Right lung (tissue), 5 donors: Measurements from ENCODE around the gene ZNF764. TPM values are rescaled to one million over a fixed set of nuclear protein-coding genes. Genes with fewer than 3 reads are reported as not detected.
"Not testable (repeated sequence)": the region's sequence is repeated elsewhere in the genome, so short reads cannot be mapped to it uniquely, and the experiment has no call there.

Source experiments
- DNase-seq, 2 donors: peaks; one replicate each; pipeline ENCODE4 v3.0.0-alpha.2; 2013
- polyA plus RNA-seq, 5 donors: library from polyadenylated mRNA; unstranded; fragments of 120-200 nt; gene quantifications; one replicate each; pipeline versions ENCODE4 v1.2.1 to v1.2.3, GENCODE V29; 2013; ENCODE audit warnings: inconsistent platforms in 1 of 5, low replicate concordance in 1 of 5; ENCODE audit not compliant: insufficient read length in 5 of 5, insufficient read depth in 1 of 5

ZNF764 gene
- polyA plus RNA-seq, 5 donors, result 9.8 to 15.3 (median 13.0) TPM

DNA sequence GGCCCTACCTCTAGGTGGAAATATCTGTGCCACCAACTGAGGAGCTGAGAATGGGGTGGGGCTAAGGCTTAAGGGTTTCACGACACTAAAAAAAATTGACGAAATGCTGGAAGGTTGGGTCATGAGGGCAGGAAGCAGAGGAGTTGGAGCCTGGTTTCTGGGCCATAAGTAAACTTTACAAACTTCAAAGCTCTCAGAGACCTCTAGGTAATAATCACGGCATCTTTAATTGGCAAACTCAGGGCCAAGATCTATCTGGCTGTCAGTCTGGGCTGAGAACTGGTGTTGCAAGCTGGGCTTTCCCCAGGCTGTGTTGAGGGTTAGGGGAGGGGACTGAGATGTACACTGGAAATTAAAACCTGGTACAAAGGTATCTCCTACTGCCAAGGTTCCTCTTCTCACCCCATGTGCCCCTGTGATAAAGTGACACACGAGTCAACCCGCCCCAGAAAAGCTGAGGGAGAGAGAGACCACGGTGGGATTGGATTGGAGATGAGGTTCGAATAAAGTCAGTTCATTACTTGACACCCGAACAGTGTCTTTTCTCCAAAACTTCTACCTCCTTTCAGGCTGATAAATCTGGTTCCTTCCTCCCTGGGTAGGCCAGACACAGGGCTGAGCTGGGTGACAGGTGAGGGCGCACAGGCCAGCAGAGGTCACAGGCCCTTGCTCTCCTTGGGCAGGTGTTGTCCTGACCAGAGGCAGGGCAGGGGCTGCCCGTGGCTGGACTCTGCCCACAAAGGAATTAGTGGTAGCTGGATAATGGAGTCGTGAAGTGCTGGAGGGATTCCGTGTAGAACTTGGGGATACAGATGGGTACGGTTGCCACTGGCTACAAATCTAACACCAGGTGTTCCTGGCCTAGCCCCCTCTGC lies 27.8 kb downstream of the ZNF764 start:
- no peak for DNase-seq

DNA sequence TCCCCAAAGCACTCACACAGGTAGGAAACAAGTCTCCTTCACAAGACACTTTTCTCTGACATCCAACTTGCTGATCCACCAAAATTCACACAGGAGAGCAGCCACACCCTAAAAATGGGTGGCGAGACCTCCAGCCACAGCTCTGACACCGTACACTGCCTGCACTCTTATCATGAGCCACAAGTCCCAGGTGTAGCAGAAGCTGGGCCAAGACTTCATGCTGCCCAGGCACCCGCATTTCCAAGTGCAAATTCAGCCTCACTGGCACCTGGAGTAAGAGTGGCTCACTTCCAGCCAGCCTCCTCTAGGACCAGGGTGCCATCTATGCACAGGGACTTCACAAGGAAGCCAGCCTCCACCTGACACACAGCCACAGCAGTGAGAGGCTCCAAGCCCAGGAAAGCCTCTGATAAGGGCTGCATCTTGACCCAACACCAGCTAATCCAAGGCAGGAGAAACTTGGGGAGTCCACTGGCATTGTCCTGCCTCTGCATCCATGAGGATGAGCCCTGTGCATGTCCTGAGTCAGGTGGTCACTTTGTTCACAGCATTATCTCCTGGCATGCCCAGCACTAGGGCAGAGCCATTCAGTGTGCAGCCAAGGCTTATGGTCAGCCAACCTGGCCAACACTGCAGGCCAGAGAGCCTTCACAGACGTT lies 29.2 kb downstream of the ZNF764 start:
- DNase-seq, result no peak

GRCh38 chr16:30527635-30528178 lies 30.5 kb downstream of the ZNF764 start:
- DNase-seq, result no peak

GRCh38 chr16:30526823-30527634 lies 31.1 kb downstream of the ZNF764 start:
- DNase-seq, result peak; percentile 98

DNA sequence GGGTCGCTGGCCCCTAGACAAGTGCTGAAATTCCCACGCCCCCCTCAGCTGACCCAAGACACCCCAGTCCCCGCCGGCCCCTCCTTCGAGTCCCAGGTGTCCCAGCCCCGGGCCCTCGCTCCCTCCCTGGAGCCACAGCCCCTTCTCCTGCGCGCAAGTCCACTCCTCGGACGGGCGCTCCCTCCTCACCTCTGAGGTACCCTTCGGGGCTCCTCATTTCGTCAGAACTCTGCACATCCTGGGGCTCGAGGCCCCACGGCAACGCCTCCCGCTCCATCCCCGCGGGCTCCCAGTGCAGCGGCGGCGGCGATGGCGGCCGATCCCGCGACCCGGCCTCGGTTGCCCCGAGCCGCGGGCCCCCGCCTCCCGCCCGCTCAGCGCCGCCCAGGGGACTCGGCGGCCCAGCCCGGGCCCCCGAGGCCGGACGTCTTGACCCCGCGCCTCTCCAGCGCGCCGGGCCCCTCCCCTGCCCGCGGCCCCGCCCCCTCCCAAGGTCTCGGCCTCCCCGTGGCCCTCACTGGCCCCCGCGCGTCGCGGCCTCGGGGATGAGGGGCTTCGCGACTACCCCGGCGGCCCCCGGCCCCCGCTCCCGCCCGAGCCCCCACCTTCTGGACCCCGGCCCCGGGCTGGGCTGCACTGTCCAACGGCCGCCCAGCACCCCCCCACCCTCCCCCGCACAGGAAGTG lies 31.9 kb downstream of the ZNF764 start, which contains the start of gene ZNF768:
Gene ZNF768, minus strand, starts transcription at position 430 of the 686 bp plus-strand sequence. Its CDS starts 153 bp downstream, at position 277.
- peak in 1 of 2 donors; percentile 26 for DNase-seq

- DNase-seq, result no peak
Measured at GRCh38 chr16:30525844-30526136, 32.4 kb downstream of the ZNF764 start.

DNA sequence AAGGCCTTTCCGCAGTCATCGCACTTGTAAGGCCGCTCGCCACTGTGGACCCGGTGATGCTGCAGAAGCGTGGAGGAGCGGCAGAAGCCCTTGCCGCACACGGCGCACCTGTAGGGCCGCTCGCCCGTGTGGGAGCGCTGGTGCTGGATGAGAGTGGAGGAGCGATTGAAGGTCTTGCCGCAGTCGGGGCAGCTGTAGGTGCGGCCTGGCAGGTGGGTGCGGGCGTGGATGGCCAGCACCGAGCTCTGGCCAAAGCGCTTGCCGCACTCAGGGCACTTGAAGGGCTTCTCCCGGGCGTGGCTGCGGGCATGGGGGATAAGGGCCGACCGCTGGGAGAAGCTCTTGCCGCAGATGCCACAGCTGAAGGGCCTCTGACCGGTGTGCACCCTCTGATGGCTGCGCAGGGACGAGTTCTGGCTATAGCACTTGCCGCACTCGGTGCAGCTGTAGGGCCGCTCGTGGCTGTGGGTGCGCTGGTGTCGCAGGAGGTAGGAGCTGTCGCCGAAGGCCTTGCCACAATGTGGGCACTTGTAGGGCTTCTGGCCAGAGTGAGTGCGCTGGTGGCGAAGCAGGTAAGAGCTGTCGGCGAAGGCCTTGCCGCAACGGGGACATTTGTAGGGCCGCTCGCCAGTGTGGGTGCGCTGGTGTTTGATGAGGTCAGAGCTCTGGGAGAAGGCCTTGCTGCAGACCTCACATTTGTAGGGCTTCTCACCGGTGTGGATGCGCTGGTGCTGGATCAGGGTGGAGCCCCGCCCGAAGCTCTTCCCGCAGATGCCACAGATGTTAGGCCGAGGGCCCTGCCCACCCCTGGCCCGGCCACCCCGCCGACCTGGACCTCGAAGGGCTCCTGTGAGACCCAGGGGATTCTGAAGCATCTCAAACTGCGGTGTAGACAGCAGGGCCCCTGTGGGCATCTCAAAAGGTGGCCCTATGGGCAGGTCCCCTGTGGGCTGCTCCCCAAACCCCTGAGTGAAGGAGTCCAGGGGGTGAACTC lies 33.3 kb downstream of the ZNF764 start:
- DNase-seq, result no peak

- no peak for DNase-seq
Measured at GRCh38 chr16:30523768-30524574, 34.2 kb downstream of the ZNF764 start.

DNA sequence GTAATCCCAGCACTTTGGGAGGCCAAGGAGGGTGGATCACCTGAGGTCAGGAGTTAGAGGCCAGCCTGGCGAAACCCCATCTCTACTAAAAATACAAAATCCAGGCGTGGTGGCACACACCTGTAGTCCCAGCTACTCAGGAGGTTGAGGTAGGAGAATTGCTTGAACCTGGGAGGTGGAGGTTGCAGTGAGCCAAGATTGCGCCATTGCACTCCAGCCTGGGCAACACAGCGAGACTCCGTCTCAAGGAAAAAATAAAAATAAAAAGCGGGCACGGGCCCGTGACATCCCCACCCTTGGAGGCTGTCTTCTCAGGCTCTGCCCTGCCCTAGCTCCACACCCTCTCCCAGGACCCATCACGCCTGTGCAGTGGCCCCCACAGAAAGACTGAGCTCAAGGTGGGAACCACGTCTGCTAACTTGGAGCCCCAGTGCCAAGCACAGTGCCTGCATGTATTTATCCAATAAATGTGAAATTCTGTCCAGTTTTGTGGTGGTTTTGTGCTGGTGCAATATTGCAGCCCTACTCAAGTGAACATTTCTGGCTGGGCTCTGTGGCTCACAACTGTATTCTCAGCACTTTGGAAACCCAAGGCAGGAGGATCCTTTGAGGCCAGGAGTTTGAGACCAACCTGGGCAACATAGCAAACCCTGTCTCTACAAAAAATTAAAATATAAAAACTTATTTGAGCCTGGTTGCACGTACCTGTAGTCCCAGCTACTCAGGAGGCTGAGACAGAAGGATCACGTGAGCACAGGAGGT lies 35.3 kb downstream of the ZNF764 start:
- DNase-seq, result not testable (repeated sequence)

- DNase-seq, result no peak
Measured at GRCh38 chr16:30521873-30522641, 36.1 kb downstream of the ZNF764 start.

GRCh38 chr16:30521476-30521872 lies 36.7 kb downstream of the ZNF764 start:
- no peak for DNase-seq

DNA sequence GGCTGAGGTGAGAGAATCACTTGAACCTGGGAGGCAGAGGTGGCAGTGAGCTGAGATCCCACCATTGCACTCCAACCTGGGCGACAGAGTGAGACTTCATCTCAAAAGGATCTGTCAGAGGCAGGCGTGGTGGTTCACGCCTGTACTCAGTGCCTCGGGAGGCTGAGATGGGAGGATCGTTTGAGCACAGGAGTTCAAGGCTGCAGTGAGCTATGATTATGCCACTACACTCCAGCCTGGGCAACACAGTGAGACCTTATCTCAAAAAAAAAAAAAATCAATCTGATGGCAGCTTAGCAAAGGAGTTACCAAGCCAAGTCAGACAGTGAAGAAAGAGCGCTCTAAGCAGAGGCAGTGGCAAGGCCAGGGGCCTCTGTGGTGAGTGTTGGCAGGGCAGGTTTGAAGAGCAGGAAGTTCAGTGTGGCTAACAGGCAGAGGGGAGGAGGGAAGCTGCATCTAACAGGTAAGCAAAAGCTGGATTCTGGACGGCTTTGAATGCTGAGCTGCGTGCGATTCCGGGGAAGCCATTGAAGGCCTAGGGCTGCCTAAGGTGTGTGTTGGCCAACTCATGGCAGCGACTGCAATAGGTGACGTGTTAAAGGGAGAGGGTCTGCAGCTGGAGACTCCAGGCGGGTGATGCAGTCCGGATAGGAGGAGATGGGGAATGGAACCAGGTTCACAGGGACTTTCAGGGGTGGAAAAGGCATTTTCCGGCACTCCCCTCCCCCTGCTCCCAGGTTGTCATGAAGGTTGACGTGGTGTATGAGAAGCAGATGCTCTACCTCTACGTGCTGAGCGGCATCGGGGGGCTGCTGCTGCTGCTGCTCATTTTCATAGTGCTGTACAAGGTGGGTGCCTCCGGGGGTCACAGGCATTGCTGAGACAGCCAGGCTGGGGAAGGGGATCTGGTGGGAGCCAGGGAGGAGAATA lies 38.8 kb downstream of the ZNF764 start:
- DNase-seq, result no peak

DNA sequence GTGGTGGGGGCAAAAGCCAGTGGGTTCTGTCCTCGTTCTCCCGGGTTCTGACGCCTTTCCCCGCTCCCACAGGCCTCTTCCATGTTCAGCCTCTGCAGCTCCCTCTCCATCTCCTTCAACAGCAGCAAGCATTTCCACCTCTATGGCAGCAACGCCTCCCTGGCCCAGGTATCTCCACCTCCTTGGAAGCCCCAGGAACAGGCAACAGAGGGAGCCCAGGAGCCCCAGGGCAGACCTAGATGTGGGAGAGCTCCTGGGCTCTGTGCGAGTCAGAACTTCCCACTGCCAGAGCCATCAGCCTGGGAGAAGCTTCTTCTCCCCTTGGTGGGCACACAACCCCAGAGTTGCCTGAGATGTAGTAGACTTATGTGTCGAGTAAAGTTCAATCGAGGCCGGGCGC lies 39.6 kb downstream of the ZNF764 start:
- no peak for DNase-seq

- no peak for DNase-seq
Measured at GRCh38 chr16:30515275-30515674, 42.9 kb downstream of the ZNF764 start.

GRCh38 chr16:30511509-30511908 lies 46.7 kb downstream of the ZNF764 start:
- DNase-seq, result no peak

- no peak for DNase-seq
Measured at GRCh38 chr16:30510376-30510938, 47.7 kb downstream of the ZNF764 start.
